NCI-H345 treated with DMSO at 0.1 percent for 48 hours (cell line): ENCODE results near the gene SOCS6.
"Not testable (repeated sequence)": the region's sequence is repeated elsewhere in the genome, so short reads cannot be mapped to it uniquely, and the experiment has no call there.

Experiments
- DNase-seq: peaks from one replicate; lab custom pipeline; 2025; ENCODE audit not compliant: unreplicated experiment; lab: John Stamatoyannopoulos, UW

The SOCS6 gene

GRCh38 chr18:70355620-70356385 lies 67.0 kb downstream of the SOCS6 start:
- DNase-seq = no peak

- not testable (repeated sequence) for DNase-seq
Observed at GRCh38 chr18:70358105-70358406, 69.2 kb downstream of the SOCS6 start.

- no peak for DNase-seq
Observed at GRCh38 chr18:70359071-70359470, 70.2 kb downstream of the SOCS6 start.

- DNase-seq = no peak
Observed at GRCh38 chr18:70362258-70362657, 73.4 kb downstream of the SOCS6 start.

- DNase-seq = no peak
Observed at GRCh38 chr18:70363861-70364260, 75.0 kb downstream of the SOCS6 start.

- no peak for DNase-seq
Observed at GRCh38 chr18:70365361-70365760, 76.5 kb downstream of the SOCS6 start.

GRCh38 chr18:70366174-70366573 lies 77.3 kb downstream of the SOCS6 start:
- no peak for DNase-seq

DNA sequence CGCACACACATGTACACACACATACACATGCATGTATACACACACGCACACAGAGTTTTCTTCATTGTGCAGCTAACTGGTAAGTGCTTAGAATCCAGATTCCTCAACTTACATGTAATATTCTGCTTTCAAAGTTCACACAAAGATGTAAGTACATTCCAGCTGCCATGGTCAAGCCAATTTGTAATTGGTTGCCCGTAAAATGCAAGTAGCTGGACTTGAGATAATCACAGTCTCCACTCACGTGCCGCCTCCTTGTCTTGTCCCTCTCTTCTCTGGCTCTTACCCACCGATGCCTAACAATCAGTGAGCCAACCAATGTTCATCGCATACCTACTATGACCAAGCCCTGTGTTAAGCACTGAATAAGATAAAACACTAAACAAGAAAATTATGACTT lies 77.8 kb downstream of the SOCS6 start:
- no peak for DNase-seq

- DNase-seq = not testable (repeated sequence)
Observed at GRCh38 chr18:70367344-70367743, 78.5 kb downstream of the SOCS6 start.

DNA sequence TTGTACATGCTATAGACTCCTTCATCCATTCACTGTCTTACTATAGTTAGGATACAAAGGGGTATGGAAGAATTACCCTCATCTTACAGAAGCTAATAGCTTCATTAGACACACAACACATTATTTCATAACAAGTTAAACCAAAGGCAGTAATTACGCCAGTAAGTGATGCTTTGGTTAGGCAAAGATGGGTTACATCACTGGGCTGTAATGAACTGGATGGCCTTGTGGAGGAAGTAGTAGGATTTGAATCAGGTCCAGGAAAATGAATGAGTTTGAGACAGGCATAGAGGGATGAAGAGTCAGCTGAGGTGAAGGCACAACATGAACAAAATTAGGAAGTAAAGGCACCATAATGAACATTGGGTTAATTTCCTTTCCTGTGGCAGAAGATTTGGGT lies 80.1 kb downstream of the SOCS6 start:
- DNase-seq = no peak

DNA sequence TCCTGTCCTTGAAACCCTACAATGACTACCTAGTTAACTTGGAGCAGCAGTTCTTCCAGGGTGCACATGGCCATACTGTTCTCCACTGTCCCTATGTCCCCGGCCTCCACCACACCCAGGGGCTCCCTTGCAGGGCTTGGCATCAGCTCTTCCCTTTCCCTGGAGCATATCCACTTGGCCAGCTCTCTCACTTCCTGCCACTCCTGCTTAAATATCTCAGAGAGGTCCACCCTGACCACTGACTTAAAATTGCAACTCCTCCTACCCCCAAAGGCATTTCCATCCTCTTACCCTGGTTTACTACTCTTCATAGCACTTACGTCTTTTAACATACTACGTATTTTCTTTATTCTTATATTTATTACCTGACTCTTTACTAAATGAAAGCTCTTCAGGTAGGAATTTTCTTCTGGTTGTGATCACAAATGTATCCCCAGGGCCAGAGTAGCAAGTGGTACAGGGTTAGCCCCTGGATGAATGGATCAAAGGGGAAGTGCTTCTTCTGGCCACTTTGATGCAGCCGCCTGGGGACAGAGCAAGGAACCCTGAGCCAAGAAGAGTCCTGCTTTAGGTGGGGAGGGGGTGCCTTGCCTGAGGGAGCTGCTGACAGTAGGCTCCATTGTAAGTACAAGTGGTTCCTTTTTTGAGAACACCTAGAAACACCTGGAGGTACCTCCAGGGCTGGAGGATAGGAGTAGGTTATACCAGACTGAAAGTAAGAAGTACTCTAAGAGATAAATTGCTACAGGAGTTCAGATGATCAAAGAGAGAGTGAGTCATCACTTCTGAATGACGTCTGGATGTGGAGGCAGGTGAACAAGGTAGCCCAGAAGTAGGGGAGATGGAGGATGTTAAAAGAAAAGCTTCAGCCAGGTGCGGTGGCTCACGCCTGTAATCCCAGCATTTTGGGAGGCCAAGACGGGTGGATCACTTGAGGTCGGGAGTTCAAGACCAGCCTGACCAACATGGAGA lies 82.2 kb downstream of the SOCS6 start:
- DNase-seq = no peak

GRCh38 chr18:70371908-70372307 lies 83.1 kb downstream of the SOCS6 start:
- DNase-seq = no peak

DNA sequence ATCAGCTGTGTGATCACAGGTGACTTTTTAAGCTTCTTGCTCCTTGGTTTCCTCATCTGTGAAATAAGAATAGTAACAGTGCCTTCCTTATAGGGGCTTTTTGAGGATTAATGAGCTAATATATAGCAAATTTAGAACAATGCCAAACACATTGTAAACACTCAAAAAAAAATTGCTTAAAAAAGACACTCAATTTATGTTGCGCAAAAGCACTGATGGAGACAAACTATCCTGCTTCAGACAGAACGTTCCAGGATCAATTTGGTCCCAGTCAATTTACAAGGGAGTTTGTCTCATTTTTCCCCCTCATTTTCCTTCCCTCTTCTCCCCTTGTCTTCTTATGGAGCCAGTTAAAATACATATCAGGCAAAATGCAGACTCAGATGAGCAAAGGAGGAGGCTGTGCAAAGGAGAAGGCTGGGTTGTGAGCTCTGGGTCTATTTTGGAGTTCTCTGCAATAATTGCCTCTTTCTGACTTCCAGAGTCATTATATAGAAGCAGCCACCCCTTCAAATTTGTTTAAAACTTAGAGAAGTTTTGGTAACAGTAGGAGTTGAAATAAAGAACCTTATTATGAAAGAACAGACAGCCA lies 83.7 kb downstream of the SOCS6 start:
- no peak for DNase-seq

GRCh38 chr18:70373042-70373519 lies 84.2 kb downstream of the SOCS6 start:
- DNase-seq = no peak

GRCh38 chr18:70374154-70374553 lies 85.3 kb downstream of the SOCS6 start:
- DNase-seq = no peak

DNA sequence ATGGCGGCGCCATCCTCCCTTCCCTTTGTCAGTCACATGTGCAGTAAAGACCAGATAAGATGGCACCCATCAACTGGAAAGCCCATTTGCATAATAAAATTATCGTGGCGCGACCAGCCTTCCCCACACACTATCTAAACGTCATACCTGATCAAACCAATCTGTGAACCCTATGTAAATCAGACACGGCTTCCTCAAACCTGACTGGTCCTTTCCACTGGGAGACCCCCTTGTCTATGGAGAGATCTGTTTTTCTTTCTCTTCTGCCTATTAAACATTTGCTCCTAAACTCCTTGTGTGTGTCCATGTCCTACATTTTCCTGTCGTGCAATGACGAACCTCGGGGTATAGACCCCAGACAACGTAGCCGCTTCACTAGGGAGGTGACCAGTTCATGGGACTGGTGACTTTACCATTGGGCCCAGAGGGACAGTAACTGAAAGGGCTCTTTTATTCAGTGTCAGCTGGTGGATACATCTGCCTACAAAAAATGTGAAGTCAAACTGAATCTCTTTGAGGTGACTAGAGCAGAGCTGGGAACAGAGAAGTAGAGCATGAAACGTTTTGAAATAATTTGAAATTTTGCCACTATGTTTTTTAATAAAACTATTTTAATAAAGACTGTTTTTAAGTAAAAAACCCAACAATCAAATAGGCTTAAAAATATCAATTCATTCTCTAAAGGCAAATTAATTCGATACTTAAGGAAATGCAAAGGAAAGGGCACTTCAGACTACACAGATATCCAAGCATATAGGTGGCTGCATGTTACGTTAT lies 87.5 kb downstream of the SOCS6 start:
- DNase-seq = no peak

DNA sequence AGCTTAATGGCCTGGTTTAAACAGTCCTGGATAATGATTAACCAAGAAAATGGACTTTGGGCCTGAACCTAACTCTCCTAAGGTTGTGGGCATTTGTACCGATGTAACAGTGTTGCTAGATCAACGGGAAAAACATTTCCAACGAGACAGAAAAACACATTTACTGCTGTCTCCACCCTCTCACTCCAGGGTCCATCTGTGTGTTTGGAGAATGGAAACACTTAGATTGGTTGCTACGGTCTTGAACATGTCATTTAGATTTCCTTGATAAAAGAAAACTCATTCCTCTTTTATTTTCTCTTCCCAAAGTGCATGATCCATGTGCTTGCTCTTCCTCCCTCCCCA lies 88.0 kb downstream of the SOCS6 start:
- DNase-seq = no peak

DNA sequence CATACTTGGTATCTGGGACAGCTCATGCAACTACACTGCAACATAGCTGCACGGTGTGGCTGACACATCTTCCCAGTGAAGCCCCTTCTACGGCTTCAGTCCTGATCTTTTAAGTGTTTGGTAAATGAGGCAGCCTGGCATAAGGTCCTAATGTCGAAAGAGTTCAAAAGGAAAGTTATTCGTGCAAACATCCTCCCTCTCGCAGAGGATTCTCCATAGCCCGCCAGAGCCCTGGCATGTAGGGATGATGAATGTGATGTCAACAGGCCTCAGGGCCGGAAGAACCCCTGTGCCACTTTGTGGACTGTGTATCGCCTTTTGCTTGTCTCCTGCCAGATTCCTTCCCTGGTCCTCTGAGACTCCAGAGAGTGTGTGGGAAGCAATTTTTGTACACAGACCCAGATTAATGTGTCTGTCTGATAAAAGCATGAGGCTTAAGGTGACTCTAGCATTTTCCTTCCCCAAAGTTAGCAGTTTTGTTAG lies 88.5 kb downstream of the SOCS6 start:
- no peak for DNase-seq

GRCh38 chr18:70377857-70378701 lies 89.2 kb downstream of the SOCS6 start:
- DNase-seq = no peak
